HepG2 (cell line): ENCODE measurements around the gene ZFR. TPM values are rescaled to one million over a fixed set of nuclear protein-coding genes. Genes with fewer than 3 reads are reported as not detected.

ENCODE experiments used
- ASH2L ChIP-seq: fragments of 300-600, 200-600 bp; sonication (generic); IDR thresholded peaks from 2 replicates; pipeline ENCODE4 v1.7.0; 2017; ENCODE audit warnings: low read depth, mild to moderate bottlenecking, moderate library complexity, mixed read lengths, low read length; ENCODE audit not compliant: insufficient read length
- GABPA ChIP-seq, 2 experiments: IDR thresholded peaks; 2 replicates each; pipeline ENCODE4 v1.6.1; 2011 to 2016; ENCODE audit warnings: low read depth in 2 of 2, low read length in 1 of 2, missing biosample characterization in 1 of 2, missing genetic modification characterization in 1 of 2
- HNF4G ChIP-seq, 2 experiments: sonication (generic) in 1 of 2; formaldehyde crosslinking in 1 of 2; IDR thresholded peaks; 2 replicates each; pipeline versions ENCODE4 v1.4.0 to v1.6.1; 2011 to 2020; ENCODE audit warnings: borderline replicate concordance in 2 of 2, low read depth in 2 of 2, mild to moderate bottlenecking in 2 of 2, low read length in 1 of 2, missing genetic modification reagents in 1 of 2, moderate library complexity in 1 of 2
- IRF2 ChIP-seq: IDR thresholded peaks from 2 replicates; pipeline ENCODE4 v1.6.1; 2018; ENCODE audit warnings: missing genetic modification reagents, missing compliant biosample characterization
- MBD4 ChIP-seq: IDR thresholded peaks from 2 replicates; pipeline ENCODE4 v1.6.1; 2012; ENCODE audit warnings: low read length, inconsistent platforms, borderline replicate concordance
- MED1 ChIP-seq: sonication (generic); formaldehyde crosslinking; IDR thresholded peaks from 2 replicates; pipeline ENCODE4 v1.4.0; 2020; ENCODE audit warnings: missing genetic modification reagents
- RAD51 ChIP-seq: fragments of 450-650 bp; IDR thresholded peaks from 2 replicates; pipeline ENCODE4 v1.6.1; 2016; ENCODE audit warnings: borderline replicate concordance
- RFXAP ChIP-seq: sonication (generic); formaldehyde crosslinking; IDR thresholded peaks from 2 replicates; pipeline ENCODE4 v1.4.0; 2020; ENCODE audit warnings: missing genetic modification reagents, borderline replicate concordance
- RXRB ChIP-seq: IDR thresholded peaks from 2 replicates; pipeline ENCODE4 v1.6.1; 2016; ENCODE audit warnings: borderline replicate concordance, missing genetic modification reagents, missing compliant biosample characterization
- SMC3 ChIP-seq: IDR thresholded peaks from 2 replicates; pipeline ENCODE4 v1.6.1; 2011; ENCODE audit warnings: low read length, improper control_type of control experiment
- ZEB1 ChIP-seq: IDR thresholded peaks from 2 replicates; pipeline ENCODE4 v1.6.1; 2012; ENCODE audit warnings: mild to moderate bottlenecking, low read depth, inconsistent platforms; ENCODE audit not compliant: insufficient replicate concordance
- ZFP1 ChIP-seq: IDR thresholded peaks from 2 replicates; pipeline ENCODE4 v1.6.1; 2016
- ZFP36 ChIP-seq: fragments of 150-350 bp; IDR thresholded peaks from 2 replicates; pipeline ENCODE4 v1.6.1; 2018; ENCODE audit warnings: borderline replicate concordance, low read length, low read depth; ENCODE audit not compliant: partially characterized antibody
- ZKSCAN8 ChIP-seq: IDR thresholded peaks from 2 replicates; pipeline ENCODE4 v1.6.1; 2016; ENCODE audit warnings: borderline replicate concordance, missing genetic modification reagents, missing compliant biosample characterization
- ZNF20 ChIP-seq: sonication (generic); formaldehyde crosslinking; IDR thresholded peaks from 2 replicates; pipeline ENCODE4 v1.4.0; 2020; ENCODE audit warnings: mild to moderate bottlenecking, moderate library complexity, missing genetic modification reagents
- ZNF619 ChIP-seq: sonication (generic); formaldehyde crosslinking; IDR thresholded peaks from 2 replicates; pipeline ENCODE4 v1.4.0; 2020; ENCODE audit warnings: mild to moderate bottlenecking, missing genetic modification reagents
- ZNF674 ChIP-seq: sonication (generic); formaldehyde crosslinking; IDR thresholded peaks from 2 replicates; pipeline ENCODE4 v1.5.0; 2020; ENCODE audit warnings: low read depth, mild to moderate bottlenecking, missing genetic modification reagents
- ZNF749 ChIP-seq: sonication (generic); formaldehyde crosslinking; IDR thresholded peaks from 2 replicates; pipeline ENCODE4 v1.8.0; 2022; ENCODE audit warnings: mild to moderate bottlenecking, missing genetic modification reagents, moderate library complexity, borderline replicate concordance
- ZZZ3 ChIP-seq: sonication (generic); formaldehyde crosslinking; IDR thresholded peaks from 2 replicates; pipeline ENCODE4 v1.4.0; 2020; ENCODE audit warnings: missing genetic modification reagents, mild to moderate bottlenecking, borderline replicate concordance
- polyA plus RNA-seq, 8 experiments: library from polyadenylated mRNA; depleted of rRNA in 3 of 8; stranded (reverse) in 7 of 8; unstranded in 1 of 8; fragments of >200 nt; fragmentation: Illumina TruSeq in 4 of 8; extraction: Trizol in 4 of 8; gene quantifications; 2 replicates each; pipeline versions ENCODE4 v1.2.1 to v1.2.3, GENCODE V29; 2011 to 2016; ENCODE audit warnings: low read depth in 4 of 8, missing spikeins in 1 of 8, mixed read lengths in 1 of 8; ENCODE audit not compliant: insufficient read depth in 1 of 8
- total RNA-seq, 5 experiments: library from RNA; depleted of rRNA; stranded (reverse); fragments of >200 nt; fragmentation: Illumina TruSeq; extraction: Trizol; gene quantifications; 2 replicates each; pipeline ENCODE4 v1.2.3, GENCODE V29; 2016; ENCODE audit warnings: low read depth in 1 of 5
- TF ChIP-seq, protein P1 (sequence below): sonication (generic); formaldehyde crosslinking; IDR thresholded peaks from 2 replicates; pipeline ENCODE4 v1.4.0; 2020; ENCODE audit warnings: missing genetic modification reagents; ENCODE audit errors: not compliant biosample characterization
- TF ChIP-seq, protein P2 (sequence below): IDR thresholded peaks from 2 replicates; pipeline ENCODE4 v1.6.1; 2018; ENCODE audit warnings: missing genetic modification reagents
- TF ChIP-seq, protein P3 (sequence below): IDR thresholded peaks from 2 replicates; pipeline ENCODE4 v1.6.1; 2016; ENCODE audit warnings: mild to moderate bottlenecking, missing biosample characterization, missing genetic modification reagents
- TF ChIP-seq, protein P4 (sequence below): IDR thresholded peaks from 2 replicates; pipeline ENCODE4 v1.6.1; 2016; ENCODE audit warnings: control low read depth
- TF ChIP-seq, protein P5 (sequence below): sonication (generic); formaldehyde crosslinking; conservative IDR thresholded peaks from 2 replicates; pipeline ENCODE4 v1.4.0; 2020; ENCODE audit warnings: missing genetic modification reagents
- TF ChIP-seq, protein P6 (sequence below): conservative IDR thresholded peaks from 2 replicates; pipeline ENCODE4 v1.6.1; 2018; ENCODE audit warnings: missing genetic modification reagents

Gene ZFR
- total and polyA plus RNA-seq, 2 of the 13 experiments (the other 11 are each of a cell fraction or from before 2014, with no cell fraction given), result 89.0 to 92.8 TPM

DNA sequence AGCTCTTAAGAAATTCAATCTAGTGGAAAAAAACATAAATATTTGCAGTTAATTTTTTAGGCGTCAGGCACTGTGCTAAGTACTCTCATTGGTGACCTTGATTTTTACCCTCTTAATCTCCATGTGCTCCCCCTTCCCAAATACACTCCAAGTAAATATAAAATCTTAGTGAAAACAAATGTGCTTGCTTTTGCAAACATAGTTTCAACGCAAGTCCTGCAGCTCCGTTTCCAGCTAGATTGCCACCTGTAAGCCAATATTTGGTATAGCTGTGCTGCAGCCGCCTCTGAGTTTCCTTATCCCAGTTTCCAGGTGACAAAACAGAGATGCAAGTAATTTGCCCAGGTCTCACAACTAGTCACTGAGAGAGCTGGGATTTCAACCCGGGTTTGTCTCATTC lies 129.9 kb downstream of the ZFR start (continued):
- TF ChIP-seq, protein P1, sequence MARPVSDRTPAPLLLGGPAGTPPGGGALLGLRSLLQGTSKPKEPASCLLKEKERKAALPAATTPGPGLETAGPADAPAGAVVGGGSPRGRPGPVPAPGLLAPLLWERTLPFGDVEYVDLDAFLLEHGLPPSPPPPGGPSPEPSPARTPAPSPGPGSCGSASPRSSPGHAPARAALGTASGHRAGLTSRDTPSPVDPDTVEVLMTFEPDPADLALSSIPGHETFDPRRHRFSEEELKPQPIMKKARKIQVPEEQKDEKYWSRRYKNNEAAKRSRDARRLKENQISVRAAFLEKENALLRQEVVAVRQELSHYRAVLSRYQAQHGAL (CRISPR knock-in tag), result no peak
- TF ChIP-seq RAD51 (no peak), RFXAP (CRISPR knock-in tag) (0 out of 2 replicates have a peak, but pooled peaks have one; percentile 25), ZNF749 (no peak), SMC3 (no peak), HNF4G (IDR thresholded peaks at IDR 0.05; ENCODE audit: borderline replicate concordance, low read depth, low read length) (peak; percentile 25; the same call in 1 of the 2 replicates), HNF4G (CRISPR knock-in tag; IDR thresholded peaks at IDR 0.05; ENCODE audit: borderline replicate concordance, low read depth) (no peak), ZNF20 (CRISPR knock-in tag) (no peak), MED1 (CRISPR knock-in tag) (peak; percentile 65), RXRB (peak; percentile 35; the same call in 1 of the 2 replicates), ZNF619 (CRISPR knock-in tag) (no peak), IRF2 (CRISPR knock-in tag) (no peak), ZKSCAN8 (CRISPR knock-in tag) (no peak), ZEB1 (peak; percentile 31), GABPA (IDR thresholded peaks at IDR 0.05; ENCODE audit: low read depth, low read length) (no peak), GABPA (CRISPR knock-in tag; IDR thresholded peaks at IDR 0.05; ENCODE audit: low read depth) (peak; percentile 28; the same call in 1 of the 2 replicates), MBD4 (no peak), ASH2L (no peak), ZFP36 (no peak), ZZZ3 (CRISPR knock-in tag) (no peak), ZFP1 (no peak), ZNF674 (CRISPR knock-in tag) (no peak)
- TF ChIP-seq, protein P2, sequence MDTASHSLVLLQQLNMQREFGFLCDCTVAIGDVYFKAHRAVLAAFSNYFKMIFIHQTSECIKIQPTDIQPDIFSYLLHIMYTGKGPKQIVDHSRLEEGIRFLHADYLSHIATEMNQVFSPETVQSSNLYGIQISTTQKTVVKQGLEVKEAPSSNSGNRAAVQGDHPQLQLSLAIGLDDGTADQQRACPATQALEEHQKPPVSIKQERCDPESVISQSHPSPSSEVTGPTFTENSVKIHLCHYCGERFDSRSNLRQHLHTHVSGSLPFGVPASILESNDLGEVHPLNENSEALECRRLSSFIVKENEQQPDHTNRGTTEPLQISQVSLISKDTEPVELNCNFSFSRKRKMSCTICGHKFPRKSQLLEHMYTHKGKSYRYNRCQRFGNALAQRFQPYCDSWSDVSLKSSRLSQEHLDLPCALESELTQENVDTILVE (CRISPR knock-in tag), result 0 out of 2 replicates have a peak, but pooled peaks have one; percentile 14
- TF ChIP-seq, protein P3, sequence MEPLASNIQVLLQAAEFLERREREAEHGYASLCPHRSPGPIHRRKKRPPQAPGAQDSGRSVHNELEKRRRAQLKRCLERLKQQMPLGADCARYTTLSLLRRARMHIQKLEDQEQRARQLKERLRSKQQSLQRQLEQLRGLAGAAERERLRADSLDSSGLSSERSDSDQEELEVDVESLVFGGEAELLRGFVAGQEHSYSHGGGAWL (CRISPR knock-in tag), result no peak
- TF ChIP-seq, protein P4, sequence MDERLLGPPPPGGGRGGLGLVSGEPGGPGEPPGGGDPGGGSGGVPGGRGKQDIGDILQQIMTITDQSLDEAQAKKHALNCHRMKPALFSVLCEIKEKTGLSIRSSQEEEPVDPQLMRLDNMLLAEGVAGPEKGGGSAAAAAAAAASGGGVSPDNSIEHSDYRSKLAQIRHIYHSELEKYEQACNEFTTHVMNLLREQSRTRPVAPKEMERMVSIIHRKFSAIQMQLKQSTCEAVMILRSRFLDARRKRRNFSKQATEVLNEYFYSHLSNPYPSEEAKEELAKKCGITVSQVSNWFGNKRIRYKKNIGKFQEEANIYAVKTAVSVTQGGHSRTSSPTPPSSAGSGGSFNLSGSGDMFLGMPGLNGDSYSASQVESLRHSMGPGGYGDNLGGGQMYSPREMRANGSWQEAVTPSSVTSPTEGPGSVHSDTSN, result no peak
- TF ChIP-seq, protein P5, sequence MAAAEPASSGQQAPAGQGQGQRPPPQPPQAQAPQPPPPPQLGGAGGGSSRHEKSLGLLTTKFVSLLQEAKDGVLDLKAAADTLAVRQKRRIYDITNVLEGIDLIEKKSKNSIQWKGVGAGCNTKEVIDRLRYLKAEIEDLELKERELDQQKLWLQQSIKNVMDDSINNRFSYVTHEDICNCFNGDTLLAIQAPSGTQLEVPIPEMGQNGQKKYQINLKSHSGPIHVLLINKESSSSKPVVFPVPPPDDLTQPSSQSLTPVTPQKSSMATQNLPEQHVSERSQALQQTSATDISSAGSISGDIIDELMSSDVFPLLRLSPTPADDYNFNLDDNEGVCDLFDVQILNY (CRISPR knock-in tag), result no peak
- TF ChIP-seq, protein P6, sequence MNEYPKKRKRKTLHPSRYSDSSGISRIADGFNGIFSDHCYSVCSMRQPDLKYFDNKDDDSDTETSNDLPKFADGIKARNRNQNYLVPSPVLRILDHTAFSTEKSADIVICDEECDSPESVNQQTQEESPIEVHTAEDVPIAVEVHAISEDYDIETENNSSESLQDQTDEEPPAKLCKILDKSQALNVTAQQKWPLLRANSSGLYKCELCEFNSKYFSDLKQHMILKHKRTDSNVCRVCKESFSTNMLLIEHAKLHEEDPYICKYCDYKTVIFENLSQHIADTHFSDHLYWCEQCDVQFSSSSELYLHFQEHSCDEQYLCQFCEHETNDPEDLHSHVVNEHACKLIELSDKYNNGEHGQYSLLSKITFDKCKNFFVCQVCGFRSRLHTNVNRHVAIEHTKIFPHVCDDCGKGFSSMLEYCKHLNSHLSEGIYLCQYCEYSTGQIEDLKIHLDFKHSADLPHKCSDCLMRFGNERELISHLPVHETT (CRISPR knock-in tag), result no peak
